Hepatocyte (in vitro differentiated cells): ENCODE data around the gene DLG2. TPM values are rescaled to one million over a fixed set of nuclear protein-coding genes. Genes with fewer than 3 reads are reported as not detected.

Experiments
- DNase-seq: peaks from one replicate; pipeline ENCODE4 v3.0.0-alpha.2; 2016; ENCODE audit warnings: low spot score
- H2AFZ ChIP-seq: fragments of 200-600 bp; sonication (generic); 2 replicates; pipeline ENCODE4 v1.6.0; 2016; ENCODE audit warnings: antibody characterized with exemption, mild to moderate bottlenecking
- H3K27ac ChIP-seq: fragments of 200-600 bp; sonication (generic); 2 replicates; pipeline ENCODE4 v1.5.1; 2016; ENCODE audit warnings: mild to moderate bottlenecking
- H3K27me3 ChIP-seq: fragments of 200-600 bp; sonication (generic); 2 replicates; pipeline ENCODE4 v1.6.1; 2016
- H3K36me3 ChIP-seq: fragments of 200-600 bp; sonication (generic); replicated peaks from 2 replicates; pipeline ENCODE4 v1.5.1; 2016; ENCODE audit warnings: low read depth; ENCODE audit not compliant: insufficient read depth
- H3K4me1 ChIP-seq: fragments of 200-600 bp; sonication (generic); 2 replicates; pipeline ENCODE4 v1.5.1; 2016; ENCODE audit warnings: mild to moderate bottlenecking, moderate library complexity; ENCODE audit not compliant: insufficient read depth
- H3K4me2 ChIP-seq: fragments of 200-600 bp; sonication (generic); 2 replicates; pipeline ENCODE4 v1.6.0; 2016
- H3K4me3 ChIP-seq: fragments of 200-600 bp; sonication (generic); 2 replicates; pipeline ENCODE4 v1.5.1; 2016; ENCODE audit warnings: mild to moderate bottlenecking
- H3K79me2 ChIP-seq: fragments of 200-600 bp; sonication (generic); 2 replicates; pipeline ENCODE4 v1.6.0; 2017; ENCODE audit warnings: mild to moderate bottlenecking
- H3K9me2 ChIP-seq: fragments of 200-600 bp; sonication (generic); replicated peaks from 2 replicates; pipeline ENCODE4 v1.6.0; 2017; ENCODE audit warnings: mild to moderate bottlenecking; ENCODE audit not compliant: insufficient read depth
- H3K9me3 ChIP-seq: fragments of 200-600 bp; sonication (generic); 2 replicates; pipeline ENCODE4 v1.5.1; 2016; ENCODE audit warnings: low read depth, mild to moderate bottlenecking
- H4K20me1 ChIP-seq: fragments of 200-600 bp; sonication (generic); 2 replicates; pipeline ENCODE4 v1.6.0; 2016; ENCODE audit warnings: mild to moderate bottlenecking; ENCODE audit not compliant: insufficient read depth, poor library complexity, severe bottlenecking
- CTCF ChIP-seq: fragments of 200-600 bp; sonication (generic); IDR thresholded peaks from 2 replicates; pipeline ENCODE4 v1.5.1; 2016; ENCODE audit warnings: antibody characterized with exemption, mild to moderate bottlenecking; ENCODE audit not compliant: poor library complexity
- EZH2 ChIP-seq: fragments of 200-600 bp; sonication (generic); IDR thresholded peaks from 2 replicates; pipeline ENCODE4 v1.6.1; 2016; ENCODE audit warnings: antibody characterized with exemption, mild to moderate bottlenecking, borderline replicate concordance
- EZH2phosphoT487 ChIP-seq: fragments of 200-600 bp; sonication (generic); IDR thresholded peaks from one replicate; pipeline ENCODE4 v1.6.1; 2018; ENCODE audit warnings: antibody characterized with exemption, mild to moderate bottlenecking, low read depth, moderate library complexity; ENCODE audit not compliant: unreplicated experiment, severe bottlenecking
- WGBS: methylation state at CpG from one replicate; pipeline ENCODE4 v1.1.6; 2016; ENCODE audit warnings: low lambda C conversion rate; ENCODE audit errors: missing lambda C conversion rate; 5-methylcytosine and 5-hydroxymethylcytosine counted together
- polyA plus RNA-seq: library from polyadenylated mRNA; unstranded; fragments of >200 nt; fragmentation: Nextera tagmentation; extraction: Ambion mirVana; gene quantifications from 2 replicates; pipeline ENCODE4 v1.2.1, GENCODE V29; 2016
- total RNA-seq: library from RNA; depleted of rRNA; stranded (reverse); fragments of >200 nt; gene quantifications from 2 replicates; pipeline ENCODE4 v1.2.3, GENCODE V29; 2014

Gene DLG2
- total and polyA plus RNA-seq, 2 experiments from 2014 or later: 2.6 to 6.8 TPM

GRCh38 chr11:83778596-83778995 is 1848.5 kb downstream of the DLG2 start:
- Histone ChIP-seq H3K4me3 (no peak overlapping the region), H3K9me3 (no peaks in the 10 kb centered on the region), H3K79me2 (no peaks in the 10 kb centered on the region), H2AFZ (no peak overlapping the region), H3K27ac (no peak overlapping the region), H3K36me3 (no peaks in the 10 kb centered on the region), H4K20me1 (no peaks in the 10 kb centered on the region), H3K4me1 (peaks cover 7% of the 10 kb centered on the region), H3K4me2 (no peak overlapping the region), H3K27me3 (no peaks in the 10 kb centered on the region), H3K9me2 (no peaks in the 10 kb centered on the region)
- WGBS: 58% methylated on average over 2 of the region's 2 CpGs
- DNase-seq: no peak
- TF ChIP-seq EZH2 (no peak), EZH2phosphoT487 (no peak), CTCF (no peak)

DNA sequence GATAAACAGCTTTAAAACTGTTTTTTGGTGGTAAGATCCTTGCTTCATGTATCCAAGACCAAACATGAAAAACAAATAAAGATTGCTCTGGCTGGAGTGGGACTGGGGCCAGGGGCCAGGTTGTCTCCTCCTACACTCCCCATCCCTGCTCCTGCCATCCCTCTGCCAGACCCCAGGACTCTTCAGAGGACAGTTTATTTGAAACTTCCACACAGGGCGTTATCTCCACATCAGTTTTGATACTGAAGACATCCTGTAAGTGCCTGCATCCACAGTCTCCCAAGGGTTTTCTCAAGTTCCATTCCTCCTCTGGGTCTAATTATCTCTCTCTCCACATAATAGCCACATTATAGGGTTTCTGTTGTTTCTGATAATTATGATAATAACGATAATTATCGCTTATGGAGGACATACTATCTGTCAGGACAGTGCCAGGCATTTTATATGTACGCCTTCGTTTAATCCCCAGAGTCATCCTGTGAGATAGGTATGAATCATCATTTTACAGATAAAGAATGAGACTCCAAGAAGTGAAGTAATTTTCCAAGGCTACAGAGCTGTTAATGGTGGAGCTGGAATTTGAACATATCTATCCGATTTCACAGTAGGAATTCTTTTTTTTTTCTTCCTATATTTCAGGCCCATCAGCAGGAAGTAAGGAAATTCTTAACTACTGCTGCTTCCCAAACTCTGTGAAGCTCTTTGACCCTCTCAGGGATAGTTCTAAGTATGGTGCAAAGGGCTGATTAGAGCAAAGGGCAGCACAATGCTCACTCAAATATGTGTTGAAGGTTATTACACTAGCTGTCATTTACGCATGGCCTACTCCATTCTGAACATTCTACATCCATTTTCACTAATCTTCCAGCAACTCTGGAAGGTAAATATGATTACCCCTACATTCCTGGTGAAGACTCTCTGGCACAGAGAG is 1852.9 kb downstream of the DLG2 start:
- Histone ChIP-seq H2AFZ (no peak overlapping the region), H3K9me3 (no peaks in the 10 kb centered on the region), H3K79me2 (no peaks in the 10 kb centered on the region), H3K27me3 (no peaks in the 10 kb centered on the region), H3K4me2 (no peak overlapping the region), H3K9me2 (no peaks in the 10 kb centered on the region), H3K36me3 (no peaks in the 10 kb centered on the region), H3K4me1 (peaks cover 7% of the 10 kb centered on the region), H3K4me3 (no peak overlapping the region), H4K20me1 (no peaks in the 10 kb centered on the region), H3K27ac (peak overlapping the region; percentile 52)
- peak; percentile 7 for DNase-seq
- 61% methylated on average over 7 of the region's 7 CpGs for WGBS
- TF ChIP-seq EZH2phosphoT487 (no peak), EZH2 (no peak), CTCF (no peak)

DNA sequence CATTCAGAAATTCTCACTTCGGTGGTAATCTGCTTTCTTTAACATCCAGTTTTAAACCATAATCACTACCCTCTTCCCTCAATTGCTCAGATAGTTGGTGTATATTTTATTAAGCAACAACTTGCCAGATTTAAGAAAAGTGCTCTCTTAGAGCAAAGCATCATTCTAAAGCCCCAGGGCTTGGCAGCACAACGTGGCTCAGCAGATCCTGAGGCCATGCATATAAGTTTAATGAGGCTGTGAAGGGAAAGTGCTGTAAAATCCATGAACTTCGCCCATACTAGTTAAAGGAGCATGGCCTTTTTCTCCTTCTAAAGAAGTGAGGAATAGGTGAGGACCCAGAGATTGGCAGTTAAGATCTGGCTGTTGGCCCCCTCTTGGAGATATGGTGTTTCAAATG is 1858.7 kb downstream of the DLG2 start:
- Histone ChIP-seq H3K9me3 (no peaks in the 10 kb centered on the region), H3K9me2 (no peaks in the 10 kb centered on the region), H3K4me1 (no peaks in the 10 kb centered on the region), H3K27me3 (no peaks in the 10 kb centered on the region), H3K79me2 (no peaks in the 10 kb centered on the region), H3K36me3 (no peaks in the 10 kb centered on the region), H3K4me2 (no peak overlapping the region), H4K20me1 (no peaks in the 10 kb centered on the region), H3K4me3 (no peak overlapping the region), H2AFZ (no peak overlapping the region), H3K27ac (no peak overlapping the region)
- WGBS: 60% methylated on average over 3 of the region's 3 CpGs
- DNase-seq: peak; percentile 4
- TF ChIP-seq EZH2phosphoT487: no peak
- no peak for TF ChIP-seq CTCF
- TF ChIP-seq EZH2: no peak
